HG03457 (cell line): ENCODE measurements around the gene DTWD2.
"Not testable (repeated sequence)": the region's sequence is repeated elsewhere in the genome, so short reads cannot be mapped to it uniquely, and the experiment has no call there.

Experiments used
- ATAC-seq: cut with Tn5 transposase; IDR thresholded peaks from one replicate; pipeline ENCODE4 v1.9.1; 2021; ENCODE audit warnings: moderate number of reproducible peaks; ENCODE audit not compliant: unreplicated experiment

Gene DTWD2

DNA sequence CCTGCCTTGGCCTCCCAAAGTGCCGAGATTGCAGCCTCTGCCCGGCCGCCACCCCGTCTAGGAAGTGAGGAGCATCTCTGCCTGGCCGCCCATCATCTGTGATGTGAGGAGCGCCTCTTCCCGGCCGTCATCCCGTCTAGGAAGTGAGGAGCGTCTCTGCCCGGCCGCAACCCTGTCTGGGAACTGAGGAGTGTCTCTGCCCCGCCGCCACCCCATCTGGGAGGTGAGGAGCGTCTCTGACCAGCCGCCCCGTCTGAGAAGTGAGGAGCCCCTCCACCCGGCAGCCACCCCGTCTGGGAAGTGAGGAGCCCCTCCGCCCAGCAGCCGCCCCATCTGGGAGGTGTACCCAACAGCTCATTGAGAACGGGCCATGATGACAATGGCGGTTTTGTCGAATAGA lies 10.5 kb upstream of the DTWD2 start:
- not testable (repeated sequence) for ATAC-seq

DNA sequence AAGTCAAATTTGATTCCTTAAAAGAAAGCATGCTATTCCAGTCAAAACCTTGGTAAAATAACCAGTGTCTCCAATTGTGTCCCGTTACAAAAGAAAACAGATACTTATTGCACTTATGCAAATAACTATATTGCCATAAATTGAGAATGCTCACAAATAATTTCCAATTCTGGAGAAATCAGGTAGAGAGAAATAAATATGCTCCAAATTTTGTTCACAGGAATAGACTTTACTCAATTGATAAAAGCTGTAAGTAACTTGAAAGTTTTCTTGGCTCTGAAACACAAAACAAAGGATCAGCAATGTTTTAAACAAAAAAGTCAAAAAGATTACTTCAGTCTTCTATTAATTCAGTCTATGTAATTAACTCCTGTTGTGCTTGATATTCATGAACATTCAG lies 7.8 kb upstream of the DTWD2 start:
- no peak for ATAC-seq

DNA sequence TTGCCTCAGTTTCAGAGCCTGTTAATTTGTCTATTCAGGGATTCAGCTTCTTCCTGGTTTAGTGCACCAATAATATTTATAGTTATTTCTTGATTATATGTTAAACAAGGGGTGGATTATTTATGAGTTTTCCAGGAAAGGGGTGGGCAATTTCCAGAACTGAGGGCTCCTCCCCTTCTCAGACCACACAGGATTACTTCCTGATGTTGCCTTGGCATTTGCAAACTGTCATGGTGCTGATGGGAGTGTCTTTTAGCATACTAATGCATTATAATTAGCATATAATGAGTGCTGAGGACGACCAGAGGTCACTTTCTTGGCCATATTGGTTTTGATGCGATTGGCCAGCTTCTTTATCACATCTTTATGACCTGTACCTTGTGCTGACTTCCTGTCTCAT lies 6.2 kb upstream of the DTWD2 start:
- no peak for ATAC-seq

DNA sequence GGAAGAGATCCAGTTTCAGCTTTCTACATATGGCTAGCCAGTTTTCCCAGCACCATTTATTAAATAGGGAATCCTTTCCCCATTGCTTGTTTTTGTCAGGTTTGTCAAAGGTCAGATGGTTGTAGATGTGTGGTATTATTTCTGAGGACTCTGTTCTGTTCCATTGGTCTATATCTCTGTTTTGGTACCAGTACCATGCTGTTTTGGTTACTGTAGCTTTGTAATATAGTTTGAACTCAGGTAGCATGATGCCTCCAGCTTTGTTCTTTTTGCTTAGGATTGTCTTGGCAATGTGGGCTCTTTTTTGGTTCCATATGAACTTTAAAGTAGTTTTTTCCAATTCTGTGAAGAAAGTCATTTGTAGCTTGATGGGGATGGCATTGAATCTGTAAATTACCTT lies 4.8 kb upstream of the DTWD2 start:
- ATAC-seq: not testable (repeated sequence)

DNA sequence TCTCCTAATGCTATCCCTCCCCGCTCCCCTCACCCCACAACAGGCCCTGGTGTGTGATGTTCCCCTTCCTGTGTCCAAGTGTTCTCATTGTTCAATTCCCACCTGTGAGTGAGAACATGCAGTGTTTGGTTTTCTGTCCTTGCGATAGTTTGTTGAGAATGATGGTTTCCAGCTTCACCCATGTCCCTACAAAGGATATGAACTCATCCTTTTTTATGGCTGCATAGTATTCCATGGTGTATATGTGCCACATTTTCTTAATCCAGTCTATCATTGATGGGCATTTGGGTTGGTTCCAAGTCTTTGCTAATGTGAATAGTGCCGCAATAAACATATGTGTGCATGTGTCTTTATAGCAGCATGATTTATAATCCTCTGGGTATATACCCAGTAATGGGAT lies 3.7 kb upstream of the DTWD2 start:
- ATAC-seq: not testable (repeated sequence)

DNA sequence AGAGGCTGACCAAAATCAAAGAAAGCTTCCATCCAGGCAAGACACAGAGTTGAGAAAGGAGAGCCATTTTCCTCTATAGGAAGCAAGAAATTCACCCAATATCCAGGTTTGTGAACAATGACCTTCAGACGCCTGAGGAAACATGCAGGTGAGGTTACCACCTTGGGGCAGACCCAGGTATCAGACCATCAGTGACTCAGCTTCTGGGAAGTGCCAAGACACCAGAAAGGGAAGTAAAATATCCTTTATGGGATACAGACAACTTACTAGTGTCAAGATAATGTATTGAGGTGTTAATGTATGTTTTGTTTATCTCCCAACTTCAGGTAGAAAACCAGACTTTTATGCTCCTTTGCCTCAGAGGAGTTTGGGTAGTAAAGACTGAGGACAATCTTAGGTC lies 2.2 kb upstream of the DTWD2 start:
- ATAC-seq: no peak

DNA sequence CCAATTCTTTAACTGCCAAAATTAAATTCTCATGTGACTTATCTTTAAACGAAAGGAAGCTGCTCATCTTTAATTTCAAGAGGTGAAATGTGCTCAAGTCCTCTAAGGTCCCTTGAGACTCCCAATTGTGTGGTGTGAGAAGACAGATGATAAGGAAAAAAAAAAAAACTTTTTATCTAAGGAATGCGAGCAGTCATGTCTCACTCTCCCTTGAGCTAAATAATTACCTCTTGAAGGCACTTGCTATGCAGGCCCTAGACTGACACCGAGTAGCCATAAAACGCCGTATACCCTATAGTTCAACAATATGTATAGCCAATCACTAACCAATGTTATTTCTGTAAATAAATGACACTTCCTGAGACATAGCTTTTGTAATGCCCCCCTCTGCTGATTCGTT lies 1.5 kb upstream of the DTWD2 start:
- ATAC-seq: no peak

DNA sequence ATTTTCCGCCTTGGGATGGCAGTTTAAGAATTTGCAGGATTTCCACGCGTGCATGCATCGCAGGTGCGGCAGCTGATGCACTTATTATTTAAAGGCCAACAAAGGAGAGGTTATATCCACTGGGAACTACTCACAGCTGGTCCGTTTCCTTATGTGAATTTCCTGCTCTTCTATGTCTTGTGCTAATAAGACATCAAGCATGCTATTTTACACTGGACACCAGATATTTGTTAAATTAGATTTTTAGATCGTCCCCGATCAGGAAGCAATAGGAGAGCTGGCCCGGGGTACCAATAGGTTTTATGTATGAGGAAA lies 476 bp upstream of the DTWD2 start:
- no peak for ATAC-seq

DNA sequence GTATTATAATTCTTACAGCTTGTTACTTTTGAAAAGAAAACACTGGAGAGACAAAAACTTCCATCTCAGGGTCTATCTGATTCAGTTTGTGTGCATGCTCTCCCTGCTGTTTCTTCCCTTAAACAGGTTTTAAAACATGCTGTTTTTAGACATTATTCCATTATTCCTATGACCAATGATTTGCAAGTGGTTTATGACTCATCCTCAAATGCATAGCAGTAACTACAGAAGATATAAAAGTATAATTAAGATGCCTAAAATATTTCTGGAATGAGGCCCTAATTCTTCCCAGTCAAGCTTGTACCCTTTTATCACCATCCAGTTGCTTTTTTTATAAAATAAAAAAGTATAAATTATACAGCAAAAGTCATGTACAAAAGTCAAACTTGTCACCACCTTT lies 3.7 kb downstream of the DTWD2 start:
- ATAC-seq: no peak

DNA sequence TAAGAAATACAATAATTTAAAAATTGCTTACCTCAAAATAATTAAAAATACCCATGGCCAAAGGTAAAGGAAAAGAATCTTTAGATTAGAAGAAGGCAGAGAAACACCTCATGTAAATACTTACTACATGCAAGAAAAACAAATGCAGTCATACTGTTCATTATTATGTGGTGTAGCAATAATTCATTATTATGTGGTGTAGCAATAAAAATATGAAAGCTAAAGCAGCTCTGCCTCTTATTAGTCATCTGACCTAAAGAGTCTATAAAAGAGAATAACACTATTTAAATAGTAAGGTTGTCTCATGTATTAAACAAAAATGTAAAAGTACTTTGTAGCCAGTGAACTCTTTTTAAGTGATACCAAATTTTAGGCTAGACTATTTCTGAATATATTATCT lies 6.6 kb downstream of the DTWD2 start:
- no peak for ATAC-seq

DNA sequence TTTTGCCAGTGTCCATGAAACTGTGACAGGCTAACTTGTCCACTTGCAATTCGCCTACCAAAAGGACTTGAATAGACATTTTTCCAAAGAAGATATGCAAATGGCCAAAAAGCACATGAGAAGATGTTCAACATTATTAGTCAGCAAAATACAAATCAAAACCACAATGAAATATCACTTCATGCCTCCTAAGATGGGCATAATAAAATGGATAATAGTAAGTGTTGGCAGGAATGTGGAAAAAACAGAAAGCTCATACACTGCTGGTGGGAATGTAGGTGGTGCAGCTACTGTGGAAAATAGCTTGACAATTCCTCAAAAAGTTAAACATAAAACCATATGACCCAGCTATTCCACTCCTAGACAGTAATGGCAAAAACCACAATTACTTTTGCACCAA lies 7.9 kb downstream of the DTWD2 start:
- ATAC-seq: no peak

DNA sequence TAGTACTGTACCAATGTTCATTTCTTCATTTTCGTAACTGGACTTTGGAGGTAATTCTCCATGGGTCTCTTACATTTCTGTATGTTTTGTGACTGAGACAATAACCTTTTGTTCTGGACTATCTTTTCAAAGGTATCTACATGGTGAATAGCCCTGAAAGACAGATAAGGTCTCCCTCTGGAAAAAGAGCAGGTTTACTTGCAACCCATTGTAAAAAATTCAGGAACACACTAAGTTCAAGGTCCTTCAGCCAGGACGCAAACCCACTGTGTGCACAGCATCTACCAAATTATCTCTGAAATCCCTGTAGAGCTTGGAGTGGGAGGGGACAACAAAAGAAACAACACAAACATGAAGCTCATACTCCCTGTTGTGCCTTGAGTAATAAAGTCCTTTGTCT lies 8.3 kb downstream of the DTWD2 start:
- no peak for ATAC-seq

DNA sequence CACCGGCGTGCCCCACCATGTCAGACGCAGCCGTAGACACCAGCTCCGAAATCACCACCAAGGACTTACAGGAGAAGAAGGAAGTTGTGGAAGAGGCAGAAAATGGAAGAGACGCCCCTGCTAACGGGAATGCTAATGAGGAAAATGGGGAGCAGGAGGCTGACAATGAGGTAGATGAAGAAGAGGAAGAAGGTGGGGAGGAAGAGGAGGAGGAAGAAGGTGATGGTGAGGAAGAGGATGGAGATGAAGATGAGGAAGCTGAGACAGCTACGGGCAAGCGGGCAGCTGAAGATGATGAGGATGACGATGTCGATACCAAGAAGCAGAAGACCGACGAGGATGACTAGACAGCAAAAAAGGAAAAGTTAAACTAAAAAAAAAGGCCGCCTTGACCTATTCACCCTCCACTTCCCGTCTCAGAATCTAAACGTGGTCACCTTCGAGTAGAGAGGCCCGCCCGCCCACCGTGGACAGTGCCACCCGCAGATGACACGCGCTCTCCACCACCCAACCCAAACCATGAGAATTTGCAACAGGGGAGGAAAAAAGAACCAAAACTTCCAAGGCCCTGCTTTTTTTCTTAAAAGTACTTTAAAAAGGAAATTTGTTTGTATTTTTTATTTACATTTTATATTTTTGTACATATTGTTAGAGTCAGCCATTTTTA lies 14.4 kb downstream of the DTWD2 start:
- ATAC-seq: not testable (repeated sequence)

DNA sequence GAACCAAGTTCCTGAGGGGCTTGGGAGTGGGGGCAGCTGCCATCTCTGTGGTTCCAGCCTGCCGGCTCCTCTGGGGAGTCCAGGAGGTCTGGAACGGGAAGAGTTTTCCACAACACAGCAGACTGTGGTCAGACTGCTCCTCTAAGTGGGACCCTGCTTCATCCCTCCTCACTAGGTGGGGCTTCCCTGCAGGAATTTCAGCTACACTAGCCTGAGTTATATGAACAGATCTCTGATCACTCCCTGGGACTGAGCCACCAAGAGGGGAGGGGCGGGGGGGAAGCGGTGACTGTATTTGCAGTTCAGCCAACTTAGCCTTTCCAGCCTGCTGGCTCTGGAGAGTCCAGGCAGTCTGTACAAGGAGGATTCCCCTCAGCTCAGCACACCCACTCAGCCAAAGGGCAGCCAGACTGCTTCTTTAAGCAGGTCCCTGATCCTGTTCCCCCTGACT lies 19.4 kb downstream of the DTWD2 start:
- no peak for ATAC-seq

DNA sequence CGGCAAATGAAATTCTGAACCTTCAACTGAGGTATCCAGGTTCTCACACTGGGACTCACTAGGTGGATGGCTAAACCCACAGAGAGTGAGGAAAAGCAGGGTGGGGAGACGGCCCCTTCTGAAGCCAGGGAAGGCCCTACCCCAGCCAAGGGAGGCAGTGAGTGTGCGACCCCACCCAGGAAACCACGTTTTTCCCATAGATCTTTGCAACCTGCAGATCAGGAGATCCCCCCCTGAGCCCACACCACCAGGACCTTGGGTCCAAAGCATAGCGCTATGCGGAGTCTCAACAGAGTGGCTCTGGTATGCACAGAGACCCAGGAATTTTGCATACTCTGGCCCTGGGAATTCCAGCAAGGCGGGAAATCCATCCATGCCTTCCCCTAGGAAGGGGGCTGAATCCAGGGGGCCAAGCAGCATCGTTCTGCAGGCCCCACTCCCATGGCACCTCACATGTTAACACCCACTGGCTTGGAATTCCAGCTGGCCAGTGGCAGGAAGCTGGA lies 19.9 kb downstream of the DTWD2 start:
- no peak for ATAC-seq

DNA sequence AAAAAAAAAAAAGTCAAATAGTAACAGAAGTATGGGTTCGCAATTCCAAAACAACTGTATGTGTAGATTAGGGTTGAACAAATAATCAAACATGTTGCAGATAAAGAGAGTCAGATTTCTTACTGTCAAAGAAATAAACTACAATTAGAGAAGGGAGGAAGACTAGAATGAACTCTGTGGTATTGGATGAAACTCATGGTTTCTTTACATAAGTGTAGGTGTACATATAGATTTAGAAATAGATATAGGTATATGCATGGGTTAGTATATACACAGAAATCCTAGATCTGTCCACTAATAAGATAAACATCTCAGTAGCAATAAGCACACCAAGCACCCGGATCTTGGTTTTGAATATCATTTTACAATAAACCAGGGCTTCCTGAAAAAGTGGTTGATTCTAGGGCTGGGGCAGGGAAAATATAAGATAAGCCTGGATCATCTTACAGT lies 21.3 kb downstream of the DTWD2 start:
- no peak for ATAC-seq

DNA sequence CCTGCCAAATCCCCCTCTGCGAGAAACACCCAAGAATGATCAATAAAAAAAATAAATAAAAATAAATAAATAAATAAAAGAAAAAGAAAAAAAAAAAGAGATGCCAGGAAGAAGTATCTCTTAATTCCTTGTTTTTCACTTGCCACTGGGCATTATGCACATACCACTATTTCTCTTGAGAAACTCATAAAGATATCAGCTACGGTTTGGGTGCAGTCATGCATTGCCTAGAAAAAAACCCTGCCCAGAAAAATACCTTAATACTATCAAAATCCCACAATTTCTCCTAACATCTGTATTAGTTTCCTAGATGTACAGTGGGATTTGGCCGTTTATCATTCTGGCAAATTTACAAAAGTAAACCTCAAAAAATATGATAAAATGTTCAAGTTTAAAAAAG lies 22.5 kb downstream of the DTWD2 start:
- no peak for ATAC-seq

DNA sequence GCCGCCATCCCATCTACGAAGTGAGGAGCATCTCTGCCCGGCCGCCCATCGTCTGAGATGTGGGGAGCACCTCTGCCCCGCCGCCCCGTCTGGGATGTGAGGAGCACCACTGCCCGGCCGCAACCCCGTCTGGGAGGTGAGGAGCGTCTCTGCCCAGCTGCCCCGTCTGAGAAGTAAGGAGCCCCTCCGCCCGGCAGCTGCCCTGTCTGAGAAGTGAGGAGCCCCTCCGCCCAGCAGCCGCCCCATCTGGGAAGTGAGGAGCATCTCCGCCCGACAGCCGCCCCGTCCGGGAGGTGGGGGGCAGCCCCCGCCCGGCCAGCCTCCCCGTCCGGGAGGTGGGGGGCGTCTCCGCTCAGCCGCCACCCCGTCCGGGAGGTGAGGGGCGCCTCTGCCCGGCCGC lies 23.4 kb downstream of the DTWD2 start:
- not testable (repeated sequence) for ATAC-seq

DNA sequence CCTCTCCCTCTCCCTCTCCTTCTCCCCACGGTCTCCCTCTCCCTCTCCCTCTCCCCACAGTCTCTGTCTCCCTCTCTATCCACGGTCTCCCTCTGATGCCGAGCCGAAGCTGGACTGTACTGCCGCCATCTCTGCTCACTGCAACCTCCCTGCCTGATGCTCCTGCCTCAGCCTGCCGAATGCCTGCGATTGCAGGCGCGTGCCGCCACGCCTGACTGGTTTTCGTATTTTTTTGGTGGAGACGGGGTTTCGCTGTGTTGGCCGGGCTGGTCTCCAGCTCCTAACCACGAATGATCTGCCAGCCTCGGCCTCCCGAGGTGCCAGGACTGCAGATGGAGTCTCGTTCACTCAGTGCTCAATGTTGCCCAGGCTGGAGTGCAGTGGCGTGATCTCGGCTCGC lies 24.0 kb downstream of the DTWD2 start:
- ATAC-seq: not testable (repeated sequence)

DNA sequence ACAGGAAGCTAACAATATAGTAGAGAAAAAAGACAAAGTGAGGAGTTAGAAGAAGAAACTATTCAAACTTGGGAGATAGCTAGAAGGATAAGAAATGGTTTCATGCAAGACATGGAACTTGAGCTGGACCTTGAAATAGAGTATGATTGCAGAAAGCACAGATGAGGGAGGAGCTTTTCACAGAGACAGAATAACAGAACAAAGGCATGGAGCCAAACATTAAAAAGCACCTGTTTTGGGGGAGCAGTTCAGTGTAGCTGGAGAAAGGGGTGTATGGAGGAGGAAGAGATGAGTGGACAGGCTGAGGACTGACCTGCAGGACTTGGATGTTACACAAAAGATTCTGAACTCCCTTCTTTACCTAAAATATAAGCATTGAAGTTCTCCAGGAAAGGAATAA lies 25.2 kb downstream of the DTWD2 start:
- no peak for ATAC-seq

DNA sequence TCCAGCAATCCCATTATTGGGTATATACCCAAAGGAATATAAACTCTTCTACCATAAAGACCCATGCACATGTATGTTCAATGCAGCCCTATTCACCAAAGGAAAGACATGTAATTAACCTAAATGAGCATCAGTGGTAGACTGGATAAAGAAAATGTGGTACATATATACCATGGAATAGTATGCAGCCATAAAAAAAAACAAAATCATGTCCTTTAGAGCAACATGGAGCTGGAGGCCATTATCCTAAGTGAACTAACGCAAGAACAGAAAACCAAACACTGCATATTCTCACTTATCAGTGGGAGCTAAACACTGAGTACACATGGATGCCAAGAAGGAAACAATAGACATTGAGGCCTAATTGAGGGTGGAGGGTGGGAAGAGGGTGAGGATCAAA lies 27.8 kb downstream of the DTWD2 start:
- ATAC-seq: no peak

DNA sequence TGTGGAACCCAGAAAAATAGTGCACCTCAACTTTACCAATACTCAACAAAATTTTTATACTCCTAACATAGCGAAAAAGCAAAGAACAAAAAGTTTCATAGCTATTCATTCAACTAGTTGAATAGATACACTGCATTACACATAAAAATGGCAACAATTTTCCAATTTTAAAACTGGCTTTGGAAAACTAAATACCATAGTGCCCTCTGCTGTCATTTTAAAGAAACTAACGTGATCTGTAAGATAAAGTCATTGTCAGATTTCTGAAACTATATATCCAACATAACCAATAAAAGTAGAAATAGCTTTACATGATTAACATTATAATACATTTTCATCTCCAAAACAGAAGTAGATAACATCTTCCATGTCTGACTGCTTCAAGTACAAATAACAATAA lies 31.6 kb downstream of the DTWD2 start:
- ATAC-seq: no peak

DNA sequence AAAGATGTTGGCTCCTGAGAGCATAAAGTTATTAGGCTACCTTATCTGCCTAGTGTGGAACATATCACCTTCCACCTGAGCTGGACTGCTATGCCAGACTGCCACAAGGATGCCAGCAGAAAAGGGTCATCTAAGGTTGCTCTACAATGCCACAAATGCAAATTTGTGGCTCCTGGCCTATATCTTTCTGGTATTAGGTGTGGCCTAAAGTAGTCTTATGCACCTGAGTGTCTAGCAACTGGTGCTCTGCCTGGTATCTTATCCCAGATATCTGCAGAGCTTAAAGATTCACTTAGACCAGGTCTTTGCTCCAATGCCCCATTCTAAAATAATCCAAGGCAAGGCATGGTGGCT lies 34.7 kb downstream of the DTWD2 start:
- no peak for ATAC-seq
